SHP77 treated with DMSO at 0.1 percent for 48 hours (cell line): Measurements from ENCODE around the gene MTCH2.
"Not testable (repeated sequence)": the region's sequence is repeated elsewhere in the genome, so short reads cannot be mapped to it uniquely, and the experiment has no call there.

Source experiments
- DNase-seq: peaks from one replicate; lab custom pipeline; 2025; lab: John Stamatoyannopoulos, UW

Gene MTCH2

DNA sequence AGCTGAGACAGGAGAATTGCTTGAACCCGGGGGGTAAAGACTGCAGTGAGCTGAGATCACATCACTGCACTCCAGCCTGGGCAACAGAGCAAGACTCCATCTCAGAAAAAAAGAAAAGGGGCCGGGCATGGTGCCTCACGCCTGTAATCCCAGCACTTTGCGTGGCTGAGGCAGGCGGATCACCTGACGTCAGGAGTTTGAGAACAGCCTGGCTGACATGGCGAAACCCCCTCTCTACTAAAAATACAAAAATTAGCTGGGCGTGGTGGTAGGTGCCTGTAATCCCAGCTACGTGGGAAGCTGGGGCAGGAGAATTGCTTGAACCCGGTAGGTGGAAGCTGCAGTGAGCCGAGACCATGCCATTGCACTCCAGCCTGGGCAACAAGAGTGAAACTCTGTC is 6.0 kb downstream of the MTCH2 start:
- DNase-seq = not testable (repeated sequence)

- no peak for DNase-seq
Observed at GRCh38 chr11:47631473-47631872, 10.9 kb downstream of the MTCH2 start.

DNA sequence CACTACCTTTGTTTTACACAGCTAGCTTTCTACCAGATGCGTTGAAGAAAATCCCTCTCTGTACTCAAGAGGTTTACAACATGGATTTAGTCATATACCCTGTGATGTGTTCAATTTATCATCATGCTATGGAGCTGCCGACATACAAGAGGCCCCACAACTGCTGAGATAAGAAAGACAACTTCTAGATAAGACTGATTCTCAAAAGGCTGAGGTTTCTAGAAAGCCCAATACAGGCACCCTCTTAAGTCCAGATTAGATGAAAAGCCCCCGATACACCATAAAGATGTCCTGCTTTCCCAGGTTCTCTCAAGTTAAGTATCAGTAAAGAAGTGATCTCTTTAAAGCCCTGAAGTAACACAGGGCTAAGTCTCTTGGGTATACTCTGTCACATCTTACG is 14.3 kb downstream of the MTCH2 start:
- DNase-seq = no peak

- DNase-seq = no peak
Observed at GRCh38 chr11:47626234-47626633, 16.1 kb downstream of the MTCH2 start.

DNA sequence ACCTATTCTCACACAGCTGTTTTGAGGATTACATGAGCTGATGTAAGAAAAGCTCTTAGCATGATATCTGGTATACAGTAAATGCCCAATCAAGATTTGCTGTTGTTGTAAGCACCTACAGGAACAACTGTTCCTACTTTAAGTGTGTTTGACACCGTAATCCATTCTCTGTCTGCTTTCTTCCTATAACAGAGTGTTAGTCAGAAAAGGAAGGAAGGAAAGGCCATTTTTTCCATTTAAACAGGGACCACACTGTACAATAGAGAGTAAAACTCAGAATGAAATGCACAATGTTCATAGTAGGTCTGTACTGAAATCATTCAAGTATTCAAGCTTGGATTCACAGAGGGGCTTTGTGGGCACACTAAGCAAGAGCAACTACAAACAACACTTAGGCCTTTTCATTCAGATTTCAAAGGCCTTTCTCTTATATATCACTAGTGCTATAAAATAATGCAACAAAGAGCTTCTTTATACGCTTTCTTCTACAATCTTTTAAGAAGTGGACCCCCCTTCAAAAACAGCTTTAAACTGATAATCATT is 21.5 kb downstream of the MTCH2 start:
- DNase-seq = no peak

GRCh38 chr11:47617417-47617809 is 24.9 kb downstream of the MTCH2 start:
- no peak for DNase-seq

DNA sequence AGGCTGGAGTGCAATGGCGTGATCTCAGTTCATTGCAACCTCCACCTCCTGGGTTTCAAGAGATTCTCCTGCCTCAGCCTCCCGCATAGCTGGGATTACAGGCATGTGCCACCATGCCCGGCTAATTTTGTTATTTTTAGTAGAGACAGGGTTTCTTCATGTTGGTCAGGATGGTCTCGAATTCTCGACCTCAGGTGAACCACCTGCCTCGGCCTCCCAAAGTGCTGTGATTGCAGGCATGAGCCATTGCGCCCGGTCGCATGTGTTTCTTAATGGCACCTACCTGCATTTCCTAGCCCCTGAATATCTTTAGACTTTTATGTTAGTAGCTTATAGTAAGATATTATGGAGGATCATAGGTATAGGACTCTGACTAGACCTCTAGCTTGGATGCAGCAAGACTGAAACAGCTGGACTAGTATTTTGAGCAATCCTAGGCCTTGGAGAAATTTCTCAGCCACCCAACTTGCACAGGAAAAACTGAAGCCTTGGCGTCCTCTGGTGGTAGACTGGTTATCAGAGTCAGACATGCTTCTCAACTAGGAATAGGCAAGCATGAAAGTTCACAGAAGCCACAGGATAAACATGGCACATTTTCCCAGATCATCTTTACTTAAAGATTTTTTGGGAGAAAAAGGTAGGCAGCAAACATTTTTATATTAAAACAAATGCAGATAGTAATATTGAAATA is 25.5 kb downstream of the MTCH2 start:
- DNase-seq = peak; percentile 6

DNA sequence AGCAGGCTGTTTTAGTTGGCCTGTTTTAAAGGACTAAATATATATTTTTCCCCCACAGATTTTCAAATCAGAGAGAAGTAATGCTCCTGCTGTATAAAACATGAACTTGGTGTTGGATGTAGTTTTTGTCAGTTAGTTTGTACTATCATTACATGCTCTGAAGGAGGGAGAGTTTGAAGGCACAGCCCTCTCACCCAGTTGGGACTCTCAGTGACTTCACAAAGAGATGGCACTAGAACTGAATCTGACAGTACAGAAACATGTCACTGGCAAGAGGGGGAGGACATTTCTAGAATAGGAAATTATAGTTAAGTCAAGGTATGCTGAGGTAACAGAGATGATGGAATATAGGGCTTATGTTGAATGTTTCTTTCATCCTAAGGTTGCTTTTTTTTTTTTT is 27.1 kb downstream of the MTCH2 start:
- DNase-seq = no peak

GRCh38 chr11:47611348-47611794 is 31.0 kb downstream of the MTCH2 start:
- no peak for DNase-seq

GRCh38 chr11:47609675-47610074 is 32.7 kb downstream of the MTCH2 start:
- DNase-seq = no peak

DNA sequence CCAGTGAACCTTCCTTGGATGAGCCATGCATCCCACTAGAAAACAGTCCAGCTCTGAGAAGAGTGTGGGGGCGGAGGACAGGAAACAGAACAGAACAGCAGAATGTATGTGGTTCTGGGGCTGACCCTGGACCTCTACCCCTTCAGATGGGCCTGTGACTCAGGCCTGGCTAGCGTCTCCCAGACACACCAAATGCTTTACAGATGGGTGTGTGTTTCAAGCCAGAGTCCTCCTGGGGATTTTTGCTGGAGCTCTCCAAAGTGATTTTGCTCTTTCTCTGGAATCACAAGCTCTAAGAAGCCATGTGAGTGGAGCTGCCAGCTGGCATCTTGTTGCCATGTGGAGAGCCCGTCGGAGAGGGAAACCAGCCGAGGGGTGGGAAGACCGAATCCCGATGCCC is 35.0 kb downstream of the MTCH2 start:
- DNase-seq = no peak

DNA sequence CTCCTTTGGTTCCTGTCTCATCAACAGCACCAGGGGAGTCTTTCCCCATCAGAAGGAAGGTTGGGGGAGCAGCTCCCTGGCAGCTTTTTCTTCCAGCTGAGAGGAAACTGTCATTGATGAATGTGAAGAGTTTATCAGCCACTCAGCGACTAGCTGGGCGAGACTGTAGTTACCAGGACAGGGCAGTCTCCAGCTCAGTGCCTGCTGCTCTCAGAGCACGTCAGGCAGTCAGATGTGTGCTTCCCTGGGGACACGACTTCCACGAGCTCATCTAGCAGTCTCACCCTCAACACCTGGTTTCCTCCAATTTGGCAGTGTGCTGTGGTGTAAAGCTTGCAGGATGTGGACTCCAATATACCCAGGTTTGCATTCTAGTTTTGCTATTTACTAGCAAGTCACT is 35.6 kb downstream of the MTCH2 start:
- no peak for DNase-seq

- no peak for DNase-seq
Observed at GRCh38 chr11:47605921-47606320, 36.4 kb downstream of the MTCH2 start.

DNA sequence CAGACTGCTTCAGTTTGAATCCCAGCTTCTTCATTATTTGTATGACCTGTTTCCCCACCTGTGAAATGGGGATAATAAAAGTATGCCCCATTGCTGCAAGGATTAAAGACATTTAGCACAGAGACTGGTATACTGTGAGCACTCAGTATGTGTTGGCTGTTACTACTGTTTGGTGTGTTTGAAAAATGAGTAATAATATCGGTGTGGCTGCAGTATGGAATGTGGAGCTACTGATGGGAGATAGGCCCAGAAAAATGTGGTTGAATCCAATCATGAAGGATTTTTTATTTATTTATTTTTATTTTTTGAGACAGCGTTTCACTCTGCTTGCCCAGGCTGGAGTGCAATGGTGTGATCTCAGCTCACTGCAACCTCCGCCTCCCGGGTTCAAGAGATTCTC is 39.1 kb downstream of the MTCH2 start:
- DNase-seq = no peak

- no peak for DNase-seq
Observed at GRCh38 chr11:47599902-47600301, 42.5 kb downstream of the MTCH2 start.

GRCh38 chr11:47595967-47596366 is 46.4 kb downstream of the MTCH2 start:
- no peak for DNase-seq

DNA sequence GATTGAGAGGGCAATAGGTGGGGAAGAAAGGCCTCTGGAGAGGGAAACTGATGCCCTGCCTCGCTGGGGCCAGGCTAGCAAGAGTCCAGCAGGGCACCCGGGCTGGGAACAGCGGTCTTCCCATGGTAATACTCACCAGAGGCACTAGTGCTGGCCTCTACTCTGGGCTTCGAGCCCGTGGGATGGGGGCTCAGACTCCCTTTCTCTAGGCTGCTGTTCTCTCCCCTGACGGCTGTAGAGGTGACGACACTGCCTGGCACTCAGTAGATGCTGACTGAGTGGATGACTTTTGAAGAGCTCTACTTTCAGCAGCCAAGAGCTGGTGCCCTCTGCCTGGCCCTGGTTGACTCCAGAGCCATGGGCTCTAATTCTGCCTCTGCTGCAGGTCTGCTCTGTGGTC is 47.3 kb downstream of the MTCH2 start:
- no peak for DNase-seq

DNA sequence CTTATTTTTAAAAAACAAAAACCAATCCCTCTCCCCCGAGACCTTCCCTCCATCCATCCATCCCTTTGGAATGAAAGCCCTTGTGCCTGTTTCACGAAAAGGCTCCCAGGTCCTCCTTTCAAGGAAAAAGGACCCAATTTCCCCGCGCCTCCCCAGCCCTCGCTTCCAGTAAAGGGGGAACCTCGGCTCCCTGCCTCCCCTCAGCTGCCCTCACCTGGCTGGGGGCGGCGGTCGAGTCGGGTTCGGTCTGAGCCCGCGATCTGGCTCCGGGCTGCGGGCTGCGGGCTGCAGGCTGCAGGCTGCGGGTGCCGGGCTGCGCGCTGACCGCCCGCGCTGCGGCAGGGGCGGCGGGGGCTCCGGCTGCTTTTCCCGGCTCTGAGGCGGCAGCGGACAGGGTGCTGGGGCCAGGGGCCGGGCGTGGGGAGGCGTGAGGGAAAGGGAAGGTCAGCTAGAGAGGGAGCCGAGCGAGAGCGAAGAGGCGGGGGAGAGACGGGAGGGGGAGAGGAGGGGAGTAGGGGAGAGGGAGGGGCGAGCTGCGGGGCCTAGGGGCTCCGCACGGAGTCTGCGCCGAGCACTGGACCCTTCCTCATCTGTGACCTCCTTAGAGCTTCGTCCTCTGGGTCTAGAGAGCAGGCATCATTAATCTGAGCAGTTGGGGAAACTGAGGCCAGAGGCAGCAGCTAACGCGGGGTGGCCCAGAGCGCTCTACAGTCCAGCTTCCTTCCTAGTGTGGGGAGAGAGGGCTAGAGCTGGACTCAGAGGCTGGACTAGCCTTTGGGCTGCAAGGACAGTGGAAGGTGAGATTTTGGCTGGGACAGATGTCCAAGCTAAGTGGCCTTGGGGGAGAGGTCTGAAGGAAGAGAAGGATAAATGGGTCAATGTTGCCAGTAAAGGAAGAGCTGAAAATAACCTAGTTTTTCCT is 48.2 kb downstream of the MTCH2 start, which contains the start of gene C1QTNF4:
Gene C1QTNF4, minus strand, starts transcription at position 478 of the 922 bp plus-strand sequence. CDS start 3,601 bp downstream, outside the sequence.
- no peak for DNase-seq

DNA sequence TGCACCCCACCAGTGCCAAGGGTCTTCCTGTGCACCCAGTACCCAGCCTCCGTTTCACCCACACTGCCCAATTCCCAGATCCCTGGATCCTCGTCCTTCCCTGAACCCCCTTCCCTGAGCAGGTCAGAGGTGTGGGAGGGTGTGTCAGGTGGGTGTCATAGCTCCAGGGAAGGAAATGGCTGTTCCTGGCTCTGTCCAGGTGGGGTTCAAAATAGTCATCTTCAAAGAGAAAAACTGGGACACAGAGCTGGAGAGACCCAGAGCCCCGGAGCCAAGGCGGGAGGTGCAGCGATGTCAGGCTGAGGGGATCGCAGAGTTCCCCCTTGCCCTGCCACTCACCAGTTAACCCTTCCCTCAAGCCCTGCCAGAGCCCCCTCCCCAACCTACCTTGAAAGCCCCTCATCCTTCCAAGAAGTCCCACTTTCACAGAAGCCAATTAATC is 48.8 kb downstream of the MTCH2 start:
- DNase-seq = no peak

GRCh38 chr11:47592970-47593369 is 49.4 kb downstream of the MTCH2 start:
- no peak for DNase-seq

DNA sequence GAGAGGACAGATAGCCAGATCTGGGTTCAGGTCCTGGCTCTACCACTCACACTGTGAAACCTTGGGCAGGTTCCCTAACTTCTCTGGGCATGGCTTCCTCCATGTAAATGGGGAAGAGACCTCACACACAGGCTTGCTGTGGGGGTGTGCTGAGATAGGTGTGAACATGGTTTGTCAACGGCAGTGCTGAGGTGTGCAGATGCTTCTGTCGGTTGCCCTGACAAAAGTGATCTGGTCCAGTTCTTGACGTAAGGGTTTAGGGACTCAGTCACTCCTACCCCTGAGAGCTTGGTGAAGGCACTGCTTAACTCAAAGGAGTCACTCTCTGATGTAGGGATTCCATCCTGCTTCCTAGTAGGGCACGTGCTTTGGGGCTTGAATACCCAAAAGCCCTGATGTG is 50.1 kb downstream of the MTCH2 start:
- DNase-seq = no peak

DNA sequence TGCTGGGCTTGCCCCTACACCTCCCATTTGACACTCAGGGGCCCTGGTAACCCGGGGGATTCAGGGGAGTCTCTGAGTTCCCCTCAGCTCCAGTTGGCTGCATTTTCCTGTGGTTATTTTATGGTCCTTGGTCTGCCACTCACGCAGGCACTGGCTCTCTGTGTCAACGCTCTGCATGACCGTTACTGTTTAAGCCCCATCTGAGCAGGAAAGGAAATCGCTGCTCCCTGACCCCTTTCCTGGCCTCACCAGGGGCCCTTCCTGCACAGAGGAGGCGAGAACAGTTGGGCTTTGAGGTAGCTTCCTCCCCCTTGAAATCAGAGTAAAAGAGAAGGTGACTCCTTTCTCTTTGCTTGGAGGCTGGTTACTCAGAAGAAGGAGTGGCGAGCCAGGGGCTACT is 50.6 kb downstream of the MTCH2 start:
- no peak for DNase-seq
